GM21526 (cell line): ENCODE measurements around the gene RBM10.

Source experiments
- ATAC-seq: cut with Tn5 transposase; IDR thresholded peaks from one replicate; pipeline ENCODE4 v1.9.1; 2021; ENCODE audit warnings: moderate library complexity; ENCODE audit not compliant: unreplicated experiment, low FRiP score

The RBM10 gene

GRCh38 chrX:47146936-47147859, 2.2 kb downstream of the RBM10 start:
- no peak for ATAC-seq

GRCh38 chrX:47148946-47149345, 3.9 kb downstream of the RBM10 start:
- ATAC-seq, result no peak

- no peak for ATAC-seq
These were observed 6.4 kb downstream of the RBM10 start for GRCh38 chrX:47151435-47151834.

- no peak for ATAC-seq
These were observed 11.8 kb downstream of the RBM10 start for GRCh38 chrX:47156611-47157520.

DNA sequence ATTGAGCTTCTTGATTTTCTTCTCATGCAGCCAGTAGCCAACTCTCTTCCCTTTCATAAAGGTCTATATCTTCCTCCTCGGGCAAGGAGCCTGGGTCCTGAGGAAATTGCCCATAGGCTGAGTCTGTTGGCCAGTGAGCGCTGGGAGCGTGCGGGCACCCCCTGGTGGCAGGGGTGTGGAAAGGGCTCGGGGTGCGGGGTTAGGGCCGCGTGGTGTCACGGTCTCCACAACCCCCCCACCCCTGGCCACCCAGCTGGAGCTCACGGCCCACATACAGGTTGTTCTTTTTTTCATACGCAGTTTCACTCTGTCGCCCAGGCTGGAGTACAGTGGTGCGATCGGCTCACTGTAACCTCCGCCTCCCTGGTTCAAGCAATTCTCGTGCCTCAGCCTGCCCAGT, 13.1 kb downstream of the RBM10 start:
- no peak for ATAC-seq

GRCh38 chrX:47158781-47159180, 13.8 kb downstream of the RBM10 start:
- ATAC-seq, result no peak

GRCh38 chrX:47160781-47161180, 15.8 kb downstream of the RBM10 start:
- no peak for ATAC-seq

- ATAC-seq, result no peak
These were observed 18.0 kb downstream of the RBM10 start for GRCh38 chrX:47162927-47163583.

DNA sequence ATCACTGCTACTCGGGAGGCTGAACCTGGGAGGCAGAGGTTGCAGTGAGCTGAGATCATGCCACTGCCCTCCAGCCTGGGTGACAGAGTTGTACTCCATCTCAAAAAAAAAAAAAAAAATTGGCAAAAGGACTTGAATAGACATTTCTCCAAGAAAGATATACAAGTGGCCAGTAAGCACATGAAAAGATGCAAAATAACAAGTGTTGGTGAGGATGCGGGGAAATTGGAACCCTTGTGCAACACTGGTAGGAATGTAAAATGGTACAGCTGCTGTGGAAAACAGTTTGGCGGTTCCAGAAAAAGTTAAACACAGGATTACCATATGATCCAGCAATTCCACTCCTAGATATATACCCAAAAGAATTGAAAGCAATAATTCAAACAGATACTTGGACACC, 19.4 kb downstream of the RBM10 start:
- ATAC-seq, result no peak

- no peak for ATAC-seq
These were observed 21.1 kb downstream of the RBM10 start for GRCh38 chrX:47166126-47166525.

GRCh38 chrX:47168495-47169073, 23.6 kb downstream of the RBM10 start:
- no peak for ATAC-seq

DNA sequence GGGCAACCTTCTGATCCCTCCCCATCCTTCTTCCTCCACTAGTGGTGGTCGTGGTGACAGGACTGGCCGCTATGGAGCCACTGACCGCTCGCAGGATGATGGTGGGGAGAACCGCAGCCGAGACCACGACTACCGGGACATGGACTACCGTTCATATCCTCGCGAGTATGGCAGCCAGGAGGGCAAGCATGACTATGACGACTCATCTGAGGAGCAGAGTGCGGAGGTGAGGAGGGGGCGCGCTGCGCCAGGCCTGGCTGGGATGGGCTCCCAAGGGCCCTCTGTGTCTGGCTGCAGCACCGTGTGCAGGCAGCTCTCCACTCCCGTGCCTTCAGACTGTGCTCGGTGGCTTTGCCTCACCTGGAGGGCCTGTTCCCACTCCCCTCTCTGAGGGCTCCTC, 24.3 kb downstream of the RBM10 start:
- ATAC-seq, result no peak

DNA sequence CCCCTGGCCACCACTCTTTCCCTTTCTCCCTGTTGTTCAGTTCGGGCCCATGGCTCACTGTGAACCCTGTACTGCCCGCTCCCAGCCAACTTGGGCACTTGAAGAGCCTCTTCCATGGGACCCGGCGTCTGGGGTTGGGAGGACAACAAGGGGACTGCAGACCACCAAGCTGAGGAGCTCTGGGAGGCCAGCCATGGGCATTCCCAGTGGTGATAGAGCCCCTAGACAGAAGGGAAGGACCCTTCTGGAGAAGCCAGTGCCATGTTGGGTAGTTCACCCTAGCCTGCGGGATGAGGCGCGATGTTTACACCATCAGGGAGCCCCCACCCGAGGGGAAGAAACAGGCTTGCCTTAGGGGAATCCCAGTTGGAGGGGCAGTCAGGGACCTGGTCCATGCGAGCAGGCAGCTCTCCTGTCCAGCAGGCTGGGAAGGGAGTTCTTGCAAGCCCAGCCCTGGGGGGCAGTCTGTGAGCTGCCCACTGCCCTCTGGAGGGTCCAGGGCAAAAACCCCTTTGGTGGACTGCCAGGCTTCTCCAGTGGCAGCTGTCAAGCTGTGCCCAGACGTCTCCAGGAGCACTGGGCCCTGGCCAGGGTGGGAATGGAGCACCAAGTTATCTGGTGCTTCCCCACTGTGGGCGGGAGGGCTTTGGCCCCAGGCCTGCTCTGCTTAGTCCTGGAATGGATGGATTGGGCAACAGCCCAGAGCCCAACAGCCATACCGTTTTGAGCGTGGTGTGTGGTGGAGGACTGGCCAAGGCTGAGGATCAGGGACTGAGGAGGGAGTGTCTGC, 24.9 kb downstream of the RBM10 start:
- no peak for ATAC-seq

DNA sequence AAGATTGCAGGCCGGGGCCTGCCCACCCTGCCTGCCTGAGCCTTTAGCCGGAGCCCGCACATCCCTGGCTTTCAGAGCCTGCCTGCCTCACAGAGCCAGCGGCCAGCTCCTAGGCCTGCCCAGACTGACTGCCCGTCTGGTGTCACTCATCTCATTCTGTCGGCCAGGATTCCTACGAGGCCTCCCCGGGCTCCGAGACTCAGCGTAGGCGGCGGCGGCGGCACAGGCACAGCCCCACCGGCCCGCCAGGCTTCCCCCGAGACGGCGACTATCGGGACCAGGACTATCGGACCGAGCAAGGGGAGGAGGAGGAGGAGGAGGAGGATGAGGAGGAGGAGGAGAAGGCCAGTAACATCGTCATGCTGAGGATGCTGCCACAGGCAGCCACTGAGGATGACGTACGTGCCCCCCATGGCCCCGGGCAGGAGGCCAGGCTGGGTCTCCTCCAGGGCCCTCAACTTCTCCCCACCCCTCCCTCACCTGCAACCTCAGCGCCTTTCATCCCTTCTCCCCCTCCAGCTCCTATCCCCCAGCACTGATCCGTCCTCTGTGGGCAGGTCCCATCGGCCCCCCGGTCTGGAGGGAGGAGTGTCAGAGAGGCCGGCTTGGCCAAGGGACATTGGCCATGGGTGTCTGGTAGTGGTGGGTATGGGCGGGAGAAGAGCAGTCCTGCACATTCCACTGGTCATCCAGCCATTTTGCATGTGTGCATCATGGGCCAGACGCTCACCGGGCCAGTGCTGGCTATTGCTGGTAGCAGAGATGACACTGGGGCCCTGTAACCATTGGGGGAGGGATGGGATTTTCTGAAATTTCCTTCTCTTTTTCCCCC, 26.1 kb downstream of the RBM10 start:
- ATAC-seq, result no peak

DNA sequence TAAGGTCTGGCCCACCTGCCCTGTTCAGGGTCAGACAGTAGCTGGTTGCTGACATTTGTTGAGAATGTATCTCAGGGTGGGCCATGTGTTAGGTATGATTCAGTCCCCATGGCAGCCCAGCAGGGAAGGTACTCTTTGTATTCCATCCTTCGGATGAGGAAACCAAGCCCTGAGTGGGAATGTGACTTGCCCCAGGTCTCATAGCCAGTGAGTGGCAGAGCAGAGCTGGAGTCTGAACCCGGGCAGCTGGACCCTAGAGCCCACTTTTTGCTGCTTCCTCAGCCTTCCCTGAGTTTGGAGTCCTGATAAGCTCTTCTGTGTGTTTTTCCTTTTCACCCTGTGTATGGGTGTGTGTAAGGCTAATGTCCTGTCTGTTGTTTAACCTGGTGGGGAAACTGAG, 27.0 kb downstream of the RBM10 start:
- ATAC-seq, result no peak

DNA sequence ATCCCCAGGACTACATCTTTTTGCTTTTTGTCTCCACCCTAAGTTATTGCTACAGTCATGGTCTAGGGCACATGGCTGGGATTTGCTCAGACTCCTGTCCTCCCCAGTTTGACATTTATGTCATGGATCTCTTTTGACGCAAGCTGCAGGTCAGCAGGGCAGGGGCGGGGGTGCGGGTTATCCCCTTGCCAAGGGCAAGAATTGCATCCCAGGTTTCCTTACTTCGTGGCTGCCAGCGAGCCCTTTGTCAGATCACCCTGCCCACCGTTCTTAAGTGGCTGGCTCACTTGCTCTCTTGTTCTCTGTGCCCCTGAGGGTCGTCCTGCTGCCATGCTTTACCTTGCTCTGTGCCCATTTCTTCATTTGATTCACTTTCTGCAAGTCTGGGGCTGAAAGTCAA, 27.5 kb downstream of the RBM10 start:
- no peak for ATAC-seq

GRCh38 chrX:47172971-47173792, 28.2 kb downstream of the RBM10 start:
- ATAC-seq, result no peak

DNA sequence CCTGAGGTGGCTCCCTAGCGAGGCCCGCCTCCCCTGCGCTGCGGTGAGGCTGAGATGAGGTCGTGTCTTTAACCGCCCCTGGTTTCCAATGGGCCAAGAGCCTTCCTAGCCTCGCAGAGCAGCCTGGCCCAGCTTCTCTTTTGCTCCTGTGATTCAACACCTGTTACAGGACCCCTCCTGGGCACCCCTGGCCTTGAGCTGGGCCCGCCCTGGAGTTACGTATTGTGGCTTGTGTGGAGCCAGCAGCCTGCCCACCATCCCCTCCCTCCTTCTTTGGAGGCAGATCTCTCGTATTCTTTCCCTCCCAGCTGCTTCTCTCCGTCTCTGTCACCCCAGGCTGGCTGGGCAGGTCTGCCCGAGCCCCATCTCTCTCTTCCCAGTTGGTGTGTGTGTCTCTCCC, 29.4 kb downstream of the RBM10 start:
- ATAC-seq, result no peak
